Hepatocyte (in vitro differentiated cells): ENCODE measurements around the gene CD302. TPM values are rescaled to one million over a fixed set of nuclear protein-coding genes. Genes with fewer than 3 reads are reported as not detected.

Experiments
- DNase-seq: peaks from one replicate; pipeline ENCODE4 v3.0.0-alpha.2; 2016; ENCODE audit warnings: low spot score
- H2AFZ ChIP-seq: fragments of 200-600 bp; sonication (generic); 2 replicates; pipeline ENCODE4 v1.6.0; 2016; ENCODE audit warnings: antibody characterized with exemption, mild to moderate bottlenecking
- H3K27ac ChIP-seq: fragments of 200-600 bp; sonication (generic); 2 replicates; pipeline ENCODE4 v1.5.1; 2016; ENCODE audit warnings: mild to moderate bottlenecking
- H3K27me3 ChIP-seq: fragments of 200-600 bp; sonication (generic); 2 replicates; pipeline ENCODE4 v1.6.1; 2016
- H3K36me3 ChIP-seq: fragments of 200-600 bp; sonication (generic); replicated peaks from 2 replicates; pipeline ENCODE4 v1.5.1; 2016; ENCODE audit warnings: low read depth; ENCODE audit not compliant: insufficient read depth
- H3K4me1 ChIP-seq: fragments of 200-600 bp; sonication (generic); 2 replicates; pipeline ENCODE4 v1.5.1; 2016; ENCODE audit warnings: mild to moderate bottlenecking, moderate library complexity; ENCODE audit not compliant: insufficient read depth
- H3K4me2 ChIP-seq: fragments of 200-600 bp; sonication (generic); 2 replicates; pipeline ENCODE4 v1.6.0; 2016
- H3K4me3 ChIP-seq: fragments of 200-600 bp; sonication (generic); 2 replicates; pipeline ENCODE4 v1.5.1; 2016; ENCODE audit warnings: mild to moderate bottlenecking
- H3K79me2 ChIP-seq: fragments of 200-600 bp; sonication (generic); 2 replicates; pipeline ENCODE4 v1.6.0; 2017; ENCODE audit warnings: mild to moderate bottlenecking
- H3K9me2 ChIP-seq: fragments of 200-600 bp; sonication (generic); replicated peaks from 2 replicates; pipeline ENCODE4 v1.6.0; 2017; ENCODE audit warnings: mild to moderate bottlenecking; ENCODE audit not compliant: insufficient read depth
- H3K9me3 ChIP-seq: fragments of 200-600 bp; sonication (generic); 2 replicates; pipeline ENCODE4 v1.5.1; 2016; ENCODE audit warnings: low read depth, mild to moderate bottlenecking
- H4K20me1 ChIP-seq: fragments of 200-600 bp; sonication (generic); 2 replicates; pipeline ENCODE4 v1.6.0; 2016; ENCODE audit warnings: mild to moderate bottlenecking; ENCODE audit not compliant: insufficient read depth, poor library complexity, severe bottlenecking
- CTCF ChIP-seq: fragments of 200-600 bp; sonication (generic); IDR thresholded peaks from 2 replicates; pipeline ENCODE4 v1.5.1; 2016; ENCODE audit warnings: antibody characterized with exemption, mild to moderate bottlenecking; ENCODE audit not compliant: poor library complexity
- EZH2 ChIP-seq: fragments of 200-600 bp; sonication (generic); IDR thresholded peaks from 2 replicates; pipeline ENCODE4 v1.6.1; 2016; ENCODE audit warnings: antibody characterized with exemption, mild to moderate bottlenecking, borderline replicate concordance
- EZH2phosphoT487 ChIP-seq: fragments of 200-600 bp; sonication (generic); IDR thresholded peaks from one replicate; pipeline ENCODE4 v1.6.1; 2018; ENCODE audit warnings: antibody characterized with exemption, mild to moderate bottlenecking, low read depth, moderate library complexity; ENCODE audit not compliant: unreplicated experiment, severe bottlenecking
- WGBS: methylation state at CpG from one replicate; pipeline ENCODE4 v1.1.6; 2016; ENCODE audit warnings: low lambda C conversion rate; ENCODE audit errors: missing lambda C conversion rate; 5-methylcytosine and 5-hydroxymethylcytosine counted together
- polyA plus RNA-seq: library from polyadenylated mRNA; unstranded; fragments of >200 nt; fragmentation: Nextera tagmentation; extraction: Ambion mirVana; gene quantifications from 2 replicates; pipeline ENCODE4 v1.2.1, GENCODE V29; 2016
- total RNA-seq: library from RNA; depleted of rRNA; stranded (reverse); fragments of >200 nt; gene quantifications from 2 replicates; pipeline ENCODE4 v1.2.3, GENCODE V29; 2014

Gene CD302
- total RNA-seq (25.2 and 26.0 TPM in 2 replicates), polyA plus RNA-seq (6.0 and 7.1 TPM in 2 replicates)

- Histone ChIP-seq H2AFZ (peak within 1 kb of the TSS; percentile 98), H3K79me2 (peaks cover 12% of the 10 kb centered on the region), H3K4me1 (peaks cover 11% of the 10 kb centered on the region), H3K27me3 (no peaks in the 10 kb centered on the region), H3K4me2 (peak within 1 kb of the TSS; percentile 92), H3K9me2 (no peaks in the 10 kb centered on the region), H3K36me3 (no peaks in the 10 kb centered on the region), H3K9me3 (no peaks in the 10 kb centered on the region), H3K4me3 (peak within 1 kb of the TSS; percentile 82), H4K20me1 (no peaks in the 10 kb centered on the region), H3K27ac (peak within 1 kb of the TSS; percentile 91)
- DNase-seq = peak; percentile 79
- WGBS = 2% methylated on average over 37 of the region's 82 CpGs
- TF ChIP-seq CTCF = no peak
- no peak for TF ChIP-seq EZH2phosphoT487
- peak; percentile 52 for TF ChIP-seq EZH2
Observed at GRCh38 chr2:159797543-159798375, at the start of gene CD302. CD302 (minus strand) TSS chr2:159798208; CDS start chr2:159798198, 10 bp downstream.

GRCh38 chr2:159846564-159846963 is 48.6 kb upstream of the CD302 start:
- Histone ChIP-seq H3K9me3 (no peaks in the 10 kb centered on the region), H3K4me3 (no peak overlapping the region), H3K4me1 (no peaks in the 10 kb centered on the region), H3K27me3 (no peaks in the 10 kb centered on the region), H4K20me1 (no peaks in the 10 kb centered on the region), H3K4me2 (no peak overlapping the region), H2AFZ (no peak overlapping the region), H3K79me2 (no peaks in the 10 kb centered on the region), H3K9me2 (no peaks in the 10 kb centered on the region), H3K27ac (no peak overlapping the region), H3K36me3 (no peaks in the 10 kb centered on the region)
- 47% methylated on average over 2 of the region's 2 CpGs for WGBS
- TF ChIP-seq EZH2phosphoT487 = no peak
- TF ChIP-seq EZH2 = no peak
- no peak for DNase-seq

GRCh38 chr2:159840616-159841015 is 42.6 kb upstream of the CD302 start:
- H3K79me2 ChIP-seq = no peaks in the 10 kb centered on the region
- no peak overlapping the region for H3K4me2 ChIP-seq
- no peaks in the 10 kb centered on the region for H4K20me1 ChIP-seq
- no peaks in the 10 kb centered on the region for H3K9me3 ChIP-seq
- DNase-seq = no peak
- H3K4me3 ChIP-seq = no peak overlapping the region
- WGBS = 78% methylated on average over 5 of the region's 5 CpGs
- TF ChIP-seq CTCF (no peak), EZH2 (no peak), EZH2phosphoT487 (no peak)
- H2AFZ ChIP-seq = no peak overlapping the region
- no peaks in the 10 kb centered on the region for H3K9me2 ChIP-seq
- no peak overlapping the region for H3K27ac ChIP-seq
- no peaks in the 10 kb centered on the region for H3K4me1 ChIP-seq
- H3K36me3 ChIP-seq = no peaks in the 10 kb centered on the region
- H3K27me3 ChIP-seq = no peaks in the 10 kb centered on the region

- Histone ChIP-seq H3K4me2 (no peak overlapping the region), H4K20me1 (no peaks in the 10 kb centered on the region), H3K9me2 (no peaks in the 10 kb centered on the region), H3K4me3 (no peak overlapping the region), H3K27ac (no peak overlapping the region), H3K27me3 (no peaks in the 10 kb centered on the region), H3K36me3 (no peaks in the 10 kb centered on the region), H3K79me2 (no peaks in the 10 kb centered on the region), H3K4me1 (no peaks in the 10 kb centered on the region), H3K9me3 (no peaks in the 10 kb centered on the region), H2AFZ (no peak overlapping the region)
- TF ChIP-seq CTCF (no peak), EZH2phosphoT487 (no peak), EZH2 (no peak)
- no peak for DNase-seq
Observed at GRCh38 chr2:159832858-159833257, 34.9 kb upstream of the CD302 start.
